ENCODE data around the gene FRMD4B. TPM values are rescaled to one million over a fixed set of nuclear protein-coding genes. Genes with fewer than 3 reads are reported as not detected.

Gene FRMD4B
- total RNA-seq, 1 donor from 2014 or later, result 16.4 TPM

DNA sequence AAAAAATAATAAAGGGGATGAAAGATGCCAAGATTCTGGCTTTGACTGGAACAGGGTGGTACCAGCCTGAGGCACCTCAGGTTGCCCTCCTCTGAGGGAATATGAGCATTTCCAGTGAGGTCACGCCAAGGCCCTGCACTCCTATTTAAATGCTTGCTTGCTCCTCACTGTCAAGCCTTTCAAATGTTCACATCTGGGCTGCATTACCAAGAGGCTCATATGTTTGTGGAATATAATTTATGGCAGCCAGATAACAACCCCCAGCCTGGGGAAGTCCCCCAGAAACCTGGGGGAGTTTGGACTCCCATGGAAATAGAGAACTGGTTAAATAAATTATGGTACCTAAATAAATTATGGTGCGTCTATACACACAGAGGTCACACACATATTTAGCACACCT, 88.4 kb downstream of the FRMD4B start:
- no peak overlapping the region for H3K4me3 ChIP-seq (ENCODE audit: low read depth, low read length)
- H3K36me3 ChIP-seq (ENCODE audit: control insufficient read depth, insufficient read depth, low read length), result no peaks in the 10 kb centered on the region
- no peaks in the 10 kb centered on the region for H3K27me3 ChIP-seq (ENCODE audit: control insufficient read depth, insufficient read depth, low read length)
- no peak for DNase-seq (ENCODE audit: low read depth)
- TF ChIP-seq, protein P1, sequence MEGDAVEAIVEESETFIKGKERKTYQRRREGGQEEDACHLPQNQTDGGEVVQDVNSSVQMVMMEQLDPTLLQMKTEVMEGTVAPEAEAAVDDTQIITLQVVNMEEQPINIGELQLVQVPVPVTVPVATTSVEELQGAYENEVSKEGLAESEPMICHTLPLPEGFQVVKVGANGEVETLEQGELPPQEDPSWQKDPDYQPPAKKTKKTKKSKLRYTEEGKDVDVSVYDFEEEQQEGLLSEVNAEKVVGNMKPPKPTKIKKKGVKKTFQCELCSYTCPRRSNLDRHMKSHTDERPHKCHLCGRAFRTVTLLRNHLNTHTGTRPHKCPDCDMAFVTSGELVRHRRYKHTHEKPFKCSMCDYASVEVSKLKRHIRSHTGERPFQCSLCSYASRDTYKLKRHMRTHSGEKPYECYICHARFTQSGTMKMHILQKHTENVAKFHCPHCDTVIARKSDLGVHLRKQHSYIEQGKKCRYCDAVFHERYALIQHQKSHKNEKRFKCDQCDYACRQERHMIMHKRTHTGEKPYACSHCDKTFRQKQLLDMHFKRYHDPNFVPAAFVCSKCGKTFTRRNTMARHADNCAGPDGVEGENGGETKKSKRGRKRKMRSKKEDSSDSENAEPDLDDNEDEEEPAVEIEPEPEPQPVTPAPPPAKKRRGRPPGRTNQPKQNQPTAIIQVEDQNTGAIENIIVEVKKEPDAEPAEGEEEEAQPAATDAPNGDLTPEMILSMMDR (IDR thresholded peaks at IDR 0.05; ENCODE audit: insufficient read depth, low read length, poor library complexity, severe bottlenecking), result no peak

DNA sequence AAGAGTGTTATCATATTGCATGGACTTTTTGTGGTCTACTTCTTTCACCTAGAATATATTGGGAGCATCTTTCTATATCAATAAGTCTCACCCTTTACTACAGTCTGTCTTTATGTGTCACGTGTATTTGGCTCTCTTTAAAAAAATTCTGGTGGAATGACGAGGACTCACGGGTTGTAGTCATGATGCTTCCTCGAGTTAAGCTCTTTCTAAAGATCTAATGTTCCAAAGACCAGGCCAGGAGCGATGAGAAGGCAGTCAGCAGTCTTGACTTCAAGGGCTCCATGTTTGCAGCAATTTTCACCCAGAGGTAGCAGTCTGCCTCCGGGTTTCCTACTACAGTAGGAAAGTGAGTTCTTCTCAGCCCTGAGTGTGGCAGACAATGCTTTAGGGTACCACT, 88.9 kb downstream of the FRMD4B start:
- no peaks in the 10 kb centered on the region for H3K27me3 ChIP-seq (ENCODE audit: control insufficient read depth, insufficient read depth, low read length)
- no peaks in the 10 kb centered on the region for H3K36me3 ChIP-seq (ENCODE audit: control insufficient read depth, insufficient read depth, low read length)

DNA sequence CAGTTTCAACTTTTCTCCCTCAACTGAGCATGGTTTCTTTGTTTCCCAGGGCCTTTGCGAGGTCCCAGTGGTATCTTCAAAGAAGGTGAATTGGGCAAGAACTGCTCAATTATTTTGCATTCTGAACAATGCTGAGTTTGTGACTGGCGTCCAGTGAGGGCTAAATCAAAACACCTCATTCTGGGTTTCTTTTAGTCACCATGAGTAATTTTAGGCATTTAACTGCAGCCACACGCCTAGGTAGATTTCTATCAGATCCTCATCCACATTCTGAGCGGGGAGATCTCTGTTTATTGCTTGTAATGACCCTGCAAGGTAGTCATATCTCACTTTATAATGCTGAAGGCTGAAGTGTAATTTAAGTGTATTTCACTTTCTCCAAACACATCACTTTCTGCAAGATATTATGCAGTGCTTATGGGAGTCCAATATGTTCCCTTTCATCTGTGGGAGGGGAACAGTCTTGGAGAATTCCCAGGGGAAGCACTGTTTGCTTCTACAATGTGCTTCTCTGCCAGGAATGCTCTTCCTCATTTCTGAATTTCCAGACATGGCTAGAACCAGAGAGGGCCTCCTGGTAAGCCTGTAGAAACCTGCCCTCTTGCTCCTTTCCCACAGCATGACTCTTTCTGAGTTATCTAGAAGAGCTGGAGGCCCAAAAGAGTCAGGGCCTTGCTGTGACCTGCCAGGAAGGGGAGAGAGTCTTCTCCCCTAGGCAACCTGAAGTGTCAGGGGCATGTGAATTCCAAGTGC, 91.7 kb downstream of the FRMD4B start:
- H3K4me3 ChIP-seq (ENCODE audit: low read depth, low read length), result no peak overlapping the region
- peaks cover 1% of the 10 kb centered on the region for H3K36me3 ChIP-seq (ENCODE audit: control insufficient read depth, insufficient read depth, low read length)
- DNase-seq (ENCODE audit: low read depth), result peak; percentile 57
- no peaks in the 10 kb centered on the region for H3K27me3 ChIP-seq (ENCODE audit: control insufficient read depth, insufficient read depth, low read length)
- TF ChIP-seq, protein P1 (IDR thresholded peaks at IDR 0.05; ENCODE audit: insufficient read depth, low read length, poor library complexity, severe bottlenecking), result no peak

More for the DNA sequence above, 88.9 kb downstream of the FRMD4B start:
- TF ChIP-seq, protein P1 (IDR thresholded peaks at IDR 0.05; ENCODE audit: insufficient read depth, low read length, poor library complexity, severe bottlenecking), result no peak
- no peak for DNase-seq (ENCODE audit: low read depth)
- H3K4me3 ChIP-seq (ENCODE audit: low read depth, low read length), result no peak overlapping the region

DNA sequence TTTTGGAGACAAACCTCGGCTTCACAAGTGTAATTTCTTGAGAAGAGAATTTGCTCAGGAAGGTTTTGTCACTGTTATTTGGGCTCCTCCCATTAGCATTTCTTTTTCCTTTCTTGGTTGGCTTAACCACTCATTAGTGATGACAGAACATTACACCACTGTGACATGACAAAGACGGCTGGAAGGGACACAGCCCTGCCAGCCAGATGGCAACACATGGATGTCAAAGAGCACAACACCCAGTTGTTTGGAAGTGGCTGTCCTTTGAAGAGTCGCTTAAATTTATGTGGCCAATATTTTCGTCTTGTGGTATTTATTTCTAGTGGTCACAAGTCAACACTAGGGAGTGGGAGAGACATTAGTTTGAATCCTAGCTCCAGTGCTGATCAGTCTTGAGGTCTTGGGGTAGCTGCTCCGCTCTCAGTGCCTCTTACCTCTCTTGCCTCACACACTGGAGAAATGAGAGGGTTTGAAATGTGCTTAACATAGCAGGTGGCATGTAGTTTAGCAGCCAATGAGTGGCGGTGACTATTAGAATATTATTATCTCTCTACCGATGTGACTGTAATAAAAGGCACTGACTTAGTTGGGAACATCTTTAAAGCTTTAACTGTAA, 92.8 kb downstream of the FRMD4B start:
- TF ChIP-seq, protein P1 (IDR thresholded peaks at IDR 0.05; ENCODE audit: insufficient read depth, low read length, poor library complexity, severe bottlenecking), result no peak
- peaks cover 1% of the 10 kb centered on the region for H3K36me3 ChIP-seq (ENCODE audit: control insufficient read depth, insufficient read depth, low read length)
- H3K4me3 ChIP-seq (ENCODE audit: low read depth, low read length), result no peak overlapping the region
- no peak for DNase-seq (ENCODE audit: low read depth)
- no peaks in the 10 kb centered on the region for H3K27me3 ChIP-seq (ENCODE audit: control insufficient read depth, insufficient read depth, low read length)

DNA sequence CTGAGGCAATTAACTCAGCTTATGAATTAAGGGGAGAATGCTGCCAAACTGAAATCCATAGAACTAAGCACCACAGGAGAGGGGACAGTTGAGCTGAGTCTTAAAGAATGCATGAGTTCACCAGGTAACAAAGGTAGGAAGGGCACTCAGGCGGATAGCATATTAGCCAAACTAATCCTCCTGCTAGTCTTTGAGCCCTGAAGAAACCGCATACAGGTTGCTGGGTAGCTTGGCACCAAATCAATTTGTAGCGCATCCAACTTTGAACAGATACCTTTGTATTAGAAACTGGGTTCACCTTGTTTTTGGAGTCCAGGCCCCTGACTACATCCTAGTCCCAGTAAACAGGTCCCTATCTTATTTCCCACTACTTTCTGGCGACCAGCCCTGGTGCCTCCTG, 93.7 kb downstream of the FRMD4B start:
- H3K4me3 ChIP-seq (ENCODE audit: low read depth, low read length), result no peak overlapping the region
- DNase-seq (ENCODE audit: low read depth), result no peak
- H3K27me3 ChIP-seq (ENCODE audit: control insufficient read depth, insufficient read depth, low read length), result no peaks in the 10 kb centered on the region
- TF ChIP-seq, protein P1 (IDR thresholded peaks at IDR 0.05; ENCODE audit: insufficient read depth, low read length, poor library complexity, severe bottlenecking), result no peak
- H3K36me3 ChIP-seq (ENCODE audit: control insufficient read depth, insufficient read depth, low read length), result peaks cover 1% of the 10 kb centered on the region
